Upper lobe of right lung (tissue), 1 donor: ENCODE results near the gene COX8A. TPM values are rescaled to one million over a fixed set of nuclear protein-coding genes. Genes with fewer than 3 reads are reported as not detected.

ENCODE experiments used
- ATAC-seq: fragments of 200-7000 bp; cut with Tn5 transposase; one replicate; pipeline ENCODE4 v1.9.1; 2020; ENCODE audit warnings: mild to moderate bottlenecking, moderate library complexity
- DNase-seq: peaks from one replicate; pipeline ENCODE4 v3.0.0-alpha.2; 2020
- H3K27ac ChIP-seq: fragments of 200-600 bp; one replicate; pipeline ENCODE4 v1.8.0; 2022
- H3K27me3 ChIP-seq: fragments of 200-600 bp; one replicate; pipeline ENCODE4 v1.8.0; 2022; ENCODE audit warnings: mild to moderate bottlenecking
- H3K36me3 ChIP-seq: fragments of 200-600 bp; one replicate; pipeline ENCODE4 v1.8.0; 2022
- H3K4me1 ChIP-seq: fragments of 200-600 bp; one replicate; pipeline ENCODE4 v1.8.0; 2022
- H3K4me3 ChIP-seq: fragments of 200-600 bp; one replicate; pipeline ENCODE4 v1.8.0; 2022; ENCODE audit warnings: mild to moderate bottlenecking
- H3K9me3 ChIP-seq: fragments of 200-600 bp; one replicate; pipeline ENCODE4 v1.8.0; 2022
- CTCF ChIP-seq: fragments of 200-600 bp; IDR thresholded peaks from one replicate; pipeline ENCODE4 v1.8.0; 2022; ENCODE audit warnings: antibody characterized with exemption
- intact Hi-C: fragments of 100-400 bp; cut with DNase I; formaldehyde crosslinking; loops from one replicate; pipeline ENCODE4 v1.11.0; 2022
- total RNA-seq: library from RNA; stranded (reverse); fragmentation: NEBNext Ultra II Directional; extraction: Animal tissue kit (Norgen Biotek cat#: 25700); gene quantifications from one replicate; pipeline ENCODE4 v1.2.1, GENCODE V29; 2021
- donor health status: DM: no; HTN: yes; CAD: no; lungs with severe emphysema.

The COX8A gene
- total RNA-seq, 1 donor from 2014 or later: 199 TPM

- TF ChIP-seq CTCF: no peak
- ATAC-seq (no peak), DNase-seq (no peak)
- Histone ChIP-seq H3K4me1 (peaks cover 37% of the 10 kb centered on the region), H3K36me3 (peaks cover 41% of the 10 kb centered on the region), H3K27me3 (no peaks in the 10 kb centered on the region), H3K27ac (no peak overlapping the region), H3K9me3 (no peaks in the 10 kb centered on the region), H3K4me3 (no peak overlapping the region)
- intact Hi-C loops: no loop called here
These were observed 23.4 kb downstream of the COX8A start for GRCh38 chr11:63997801-63998337.

- H3K4me3 ChIP-seq: peak overlapping the region; percentile 44
- DNase-seq (no peak), ATAC-seq (peak; percentile 5)
- intact Hi-C loops: no loop called here
- H3K4me1 ChIP-seq: peaks cover 37% of the 10 kb centered on the region
- TF ChIP-seq CTCF: no peak
- H3K9me3 ChIP-seq: no peaks in the 10 kb centered on the region
- no peak overlapping the region for H3K27ac ChIP-seq
- H3K27me3 ChIP-seq: no peaks in the 10 kb centered on the region
- peaks cover 38% of the 10 kb centered on the region for H3K36me3 ChIP-seq
These were observed 24.3 kb downstream of the COX8A start for GRCh38 chr11:63998558-63999348.

- H3K4me1 ChIP-seq: peaks cover 37% of the 10 kb centered on the region
- ATAC-seq (peak; percentile 32), DNase-seq (no peak)
- H3K4me3 ChIP-seq: peak overlapping the region; percentile 44
- peaks cover 37% of the 10 kb centered on the region for H3K36me3 ChIP-seq
- no peak for TF ChIP-seq CTCF
- H3K27ac ChIP-seq: no peak overlapping the region
- H3K9me3 ChIP-seq: no peaks in the 10 kb centered on the region
- intact Hi-C loops: loop anchor here (5.0 kb wide), 1 partner anchor 148 kb away; no protein-coding TSS in a partner anchor
- no peaks in the 10 kb centered on the region for H3K27me3 ChIP-seq
These were observed 25.1 kb downstream of the COX8A start for GRCh38 chr11:63999349-64000025.

- TF ChIP-seq CTCF: peak; percentile 68
- Histone ChIP-seq H3K27me3 (no peaks in the 10 kb centered on the region), H3K4me3 (peak overlapping the region; percentile 44), H3K36me3 (peaks cover 31% of the 10 kb centered on the region), H3K27ac (no peak overlapping the region), H3K4me1 (peaks cover 37% of the 10 kb centered on the region), H3K9me3 (no peaks in the 10 kb centered on the region)
- DNase-seq (peak; percentile 84), ATAC-seq (peak; percentile 89)
- intact Hi-C loops: loop anchor here (5.0 kb wide), 1 partner anchor 147 kb away; no protein-coding TSS in a partner anchor
These were observed 25.8 kb downstream of the COX8A start for GRCh38 chr11:64000026-64000739.

- intact Hi-C loops: loop anchor here (5.0 kb wide), 1 partner anchor 146 kb away; no protein-coding TSS in a partner anchor
- no peak for ATAC-seq
- no peak for DNase-seq
These were observed 26.5 kb downstream of the COX8A start for GRCh38 chr11:64000740-64001483.

More at GRCh38 chr11:64000740-64001483, 26.5 kb downstream of the COX8A start:
- H3K36me3 ChIP-seq: peaks cover 24% of the 10 kb centered on the region
- peaks cover 37% of the 10 kb centered on the region for H3K4me1 ChIP-seq
- peak overlapping the region; percentile 44 for H3K4me3 ChIP-seq
- H3K27ac ChIP-seq: no peak overlapping the region
- TF ChIP-seq CTCF: no peak
- no peaks in the 10 kb centered on the region for H3K27me3 ChIP-seq
- H3K9me3 ChIP-seq: no peaks in the 10 kb centered on the region
